Measurements from ENCODE around the gene PRKN. TPM values are rescaled to one million over a fixed set of nuclear protein-coding genes. Genes with fewer than 3 reads are reported as not detected.

PRKN gene
- total RNA-seq, 2 donors from 2014 or later = 15.7 to 19.3 TPM

GRCh38 chr6:162343198-162343935, 384.2 kb downstream of the PRKN start:
- Histone ChIP-seq H3K27me3 (no peaks in the 10 kb centered on the region), H3K36me3 (no peaks in the 10 kb centered on the region), H3K4me1 (peaks cover 0 to 13% of the 10 kb centered on the region in 2 donors), H3K27ac (no peak overlapping the region), H3K9me3 (no peaks in the 10 kb centered on the region), H3K4me3 (no peak overlapping the region)
- TF ChIP-seq CTCF (IDR thresholded peaks at IDR 0.05) = no peak
- no peak for DNase-seq (ENCODE audit: low spot score)

GRCh38 chr6:162337412-162337811, 390.2 kb downstream of the PRKN start:
- no peaks in the 10 kb centered on the region for H3K27me3 ChIP-seq
- H3K4me1 ChIP-seq = no peaks in the 10 kb centered on the region
- no peak for DNase-seq (ENCODE audit: low spot score)
- H3K36me3 ChIP-seq = no peaks in the 10 kb centered on the region
- H3K27ac ChIP-seq = peak overlapping the region in 1 of 2 donors; percentile 3
- TF ChIP-seq CTCF (IDR thresholded peaks at IDR 0.05) = no peak
- H3K4me3 ChIP-seq = no peak overlapping the region
- no peaks in the 10 kb centered on the region for H3K9me3 ChIP-seq

- Histone ChIP-seq H3K36me3 (no peaks in the 10 kb centered on the region), H3K27me3 (no peaks in the 10 kb centered on the region), H3K27ac (no peak overlapping the region), H3K4me3 (no peak overlapping the region), H3K9me3 (no peaks in the 10 kb centered on the region), H3K4me1 (no peaks in the 10 kb centered on the region)
- no peak for TF ChIP-seq CTCF (IDR thresholded peaks at IDR 0.05)
- DNase-seq (ENCODE audit: low spot score) = no peak
Measured at GRCh38 chr6:162336359-162336758, 391.2 kb downstream of the PRKN start.

GRCh38 chr6:162332365-162332764, 395.2 kb downstream of the PRKN start:
- H3K36me3 ChIP-seq = no peaks in the 10 kb centered on the region
- DNase-seq (ENCODE audit: low spot score) = no peak

GRCh38 chr6:162331911-162332310, 395.7 kb downstream of the PRKN start:
- Histone ChIP-seq H3K9me3 (no peaks in the 10 kb centered on the region), H3K4me3 (no peak overlapping the region), H3K27ac (no peak overlapping the region), H3K36me3 (no peaks in the 10 kb centered on the region), H3K27me3 (no peaks in the 10 kb centered on the region), H3K4me1 (no peaks in the 10 kb centered on the region)
- DNase-seq (ENCODE audit: low spot score) = no peak
- no peak for TF ChIP-seq CTCF (IDR thresholded peaks at IDR 0.05)

More at GRCh38 chr6:162332365-162332764, 395.2 kb downstream of the PRKN start:
- no peak for TF ChIP-seq CTCF (IDR thresholded peaks at IDR 0.05)
- H3K27me3 ChIP-seq = no peaks in the 10 kb centered on the region
- H3K27ac ChIP-seq = no peak overlapping the region
- H3K4me1 ChIP-seq = no peaks in the 10 kb centered on the region
- H3K4me3 ChIP-seq = no peak overlapping the region
- no peaks in the 10 kb centered on the region for H3K9me3 ChIP-seq

GRCh38 chr6:162325826-162326225, 401.7 kb downstream of the PRKN start:
- H3K4me3 ChIP-seq = no peak overlapping the region
- DNase-seq (ENCODE audit: low spot score) = no peak
- H3K4me1 ChIP-seq = no peaks in the 10 kb centered on the region
- H3K36me3 ChIP-seq = no peaks in the 10 kb centered on the region
- no peaks in the 10 kb centered on the region for H3K27me3 ChIP-seq
- no peak for TF ChIP-seq CTCF (IDR thresholded peaks at IDR 0.05)
- peaks cover 0 to 18% of the 10 kb centered on the region in 2 donors for H3K9me3 ChIP-seq
- H3K27ac ChIP-seq = no peak overlapping the region
